SU-DHL-6 (cell line): ENCODE results near the gene PSMA5.

Experiments
- H2AFZ ChIP-seq: fragments of 200-600 bp; sonication (generic); 2 replicates; pipeline ENCODE4 v1.6.1; 2014; ENCODE audit warnings: low read depth, mild to moderate bottlenecking, moderate library complexity, mixed read lengths, antibody characterized with exemption, low read length; ENCODE audit not compliant: severe bottlenecking
- H3F3A ChIP-seq: fragments of 200-600 bp; shearing (Covaris generic); 2 replicates; pipeline ENCODE4 v1.6.0; 2016; ENCODE audit warnings: antibody characterized with exemption, mild to moderate bottlenecking; ENCODE audit not compliant: insufficient read depth
- H3K27ac ChIP-seq: fragments of 200-600 bp; sonication (generic); 2 replicates; pipeline ENCODE4 v1.5.1; 2016; ENCODE audit warnings: low read depth, mild to moderate bottlenecking, low read length, moderate library complexity, mixed read lengths
- H3K27me3 ChIP-seq: fragments of 200-600 bp; sonication (generic), shearing (Covaris generic); 2 replicates; pipeline ENCODE4 v1.6.0; 2014; ENCODE audit warnings: mild to moderate bottlenecking, low read length
- H3K36me3 ChIP-seq: fragments of 200-600 bp; sonication (generic); 2 replicates; pipeline ENCODE4 v1.6.1; 2014; ENCODE audit warnings: mild to moderate bottlenecking, low read length, mixed read lengths
- H3K4me2 ChIP-seq: fragments of 300-600, 200-600 bp; shearing (Covaris generic), sonication (generic); 2 replicates; pipeline ENCODE4 v1.6.0; 2014; ENCODE audit warnings: low read length, low read depth, mild to moderate bottlenecking; ENCODE audit not compliant: poor library complexity, severe bottlenecking
- H3K4me3 ChIP-seq: fragments of 200-600 bp; sonication (generic); 2 replicates; pipeline ENCODE4 v1.5.1; 2014; ENCODE audit warnings: antibody characterized with exemption, low read length, mild to moderate bottlenecking, mixed read lengths; ENCODE audit not compliant: insufficient read depth, poor library complexity, severe bottlenecking
- H3K79me2 ChIP-seq: fragments of 200-600 bp; sonication (generic); 2 replicates; pipeline ENCODE4 v1.6.1; 2014; ENCODE audit warnings: mild to moderate bottlenecking, low read length, moderate library complexity; ENCODE audit not compliant: insufficient read depth
- H3K9ac ChIP-seq: fragments of 200-600 bp; sonication (generic); 2 replicates; pipeline ENCODE4 v1.7.0; 2014; ENCODE audit warnings: mild to moderate bottlenecking, low read length
- H3K9me2 ChIP-seq: fragments of 200-600 bp; sonication (generic); replicated peaks from 2 replicates; pipeline ENCODE4 v1.6.1; 2014; ENCODE audit warnings: low read length; ENCODE audit not compliant: insufficient read depth
- H3K9me3 ChIP-seq: fragments of 200-600 bp; sonication (generic); 2 replicates; pipeline ENCODE4 v1.6.1; 2014; ENCODE audit warnings: low read length, mixed read lengths; ENCODE audit not compliant: insufficient read depth
- H4K20me1 ChIP-seq: fragments of 200-600 bp; sonication (generic); 2 replicates; pipeline ENCODE4 v1.6.1; 2014; ENCODE audit warnings: low read depth, mild to moderate bottlenecking, antibody characterized with exemption, low read length, moderate library complexity, mixed read lengths
- EZH2phosphoT487 ChIP-seq: fragments of 200-600 bp; sonication (generic), shearing (Covaris generic); conservative IDR thresholded peaks from 2 replicates; pipeline ENCODE4 v1.6.1; 2018; ENCODE audit warnings: mild to moderate bottlenecking, antibody characterized with exemption, low read length, moderate library complexity, mixed read lengths
- TF ChIP-seq, protein P1 (sequence below): fragments of 200-600 bp; sonication (generic); IDR thresholded peaks from one replicate; pipeline ENCODE4 v1.5.1; 2017; ENCODE audit warnings: antibody characterized with exemption, mild to moderate bottlenecking, low read length, moderate library complexity; ENCODE audit not compliant: insufficient read depth, poor library complexity, severe bottlenecking

PSMA5 gene

DNA sequence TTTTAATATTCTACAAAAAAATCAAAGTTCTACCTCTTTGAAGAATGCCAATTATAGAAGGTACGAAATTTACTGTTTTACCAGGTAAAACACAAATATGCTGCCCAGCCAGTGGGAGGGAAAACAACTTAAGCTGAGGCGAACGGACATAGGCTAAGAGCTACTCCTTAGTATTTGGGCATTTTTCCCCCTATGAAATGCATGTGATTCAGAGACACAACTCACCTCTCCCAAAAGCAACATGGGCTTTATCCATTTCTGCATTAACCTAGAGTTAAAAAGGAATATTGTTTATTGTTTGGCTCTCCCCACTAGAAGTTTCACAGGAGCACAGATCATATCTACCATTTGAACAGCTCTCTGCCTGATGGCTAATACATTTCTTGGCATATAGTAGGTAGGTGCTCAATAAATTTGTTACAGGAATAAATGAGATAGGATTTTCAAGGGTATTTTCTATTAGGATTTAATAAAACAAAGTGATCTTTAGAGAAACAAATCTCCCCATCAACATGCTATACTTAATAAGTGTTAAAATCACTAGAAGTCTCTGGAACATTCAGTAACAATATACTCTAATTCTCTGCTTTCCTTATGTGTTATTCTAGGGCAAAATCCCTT, 26.1 kb downstream of the PSMA5 start:
- no peak overlapping the region for H2AFZ ChIP-seq
- peaks cover 18% of the 10 kb centered on the region; the same call in 1 of the 2 replicates for H3K36me3 ChIP-seq
- H3K27me3 ChIP-seq, result no peaks in the 10 kb centered on the region
- H3K4me3 ChIP-seq, result no peak overlapping the region
- H3K9me2 ChIP-seq, result no peaks in the 10 kb centered on the region
- no peak overlapping the region for H3K9ac ChIP-seq
- H3K79me2 ChIP-seq, result peaks cover 5% of the 10 kb centered on the region; the same call in 1 of the 2 replicates
- no peaks in the 10 kb centered on the region for H3K9me3 ChIP-seq
- 0 out of 2 replicates have a peak, but pooled peaks cover 4% of the 10 kb centered on the region for H4K20me1 ChIP-seq
- H3F3A ChIP-seq, result peaks cover 49% of the 10 kb centered on the region
- no peak overlapping the region for H3K4me2 ChIP-seq
- TF ChIP-seq EZH2phosphoT487, result no peak
- TF ChIP-seq, protein P1, sequence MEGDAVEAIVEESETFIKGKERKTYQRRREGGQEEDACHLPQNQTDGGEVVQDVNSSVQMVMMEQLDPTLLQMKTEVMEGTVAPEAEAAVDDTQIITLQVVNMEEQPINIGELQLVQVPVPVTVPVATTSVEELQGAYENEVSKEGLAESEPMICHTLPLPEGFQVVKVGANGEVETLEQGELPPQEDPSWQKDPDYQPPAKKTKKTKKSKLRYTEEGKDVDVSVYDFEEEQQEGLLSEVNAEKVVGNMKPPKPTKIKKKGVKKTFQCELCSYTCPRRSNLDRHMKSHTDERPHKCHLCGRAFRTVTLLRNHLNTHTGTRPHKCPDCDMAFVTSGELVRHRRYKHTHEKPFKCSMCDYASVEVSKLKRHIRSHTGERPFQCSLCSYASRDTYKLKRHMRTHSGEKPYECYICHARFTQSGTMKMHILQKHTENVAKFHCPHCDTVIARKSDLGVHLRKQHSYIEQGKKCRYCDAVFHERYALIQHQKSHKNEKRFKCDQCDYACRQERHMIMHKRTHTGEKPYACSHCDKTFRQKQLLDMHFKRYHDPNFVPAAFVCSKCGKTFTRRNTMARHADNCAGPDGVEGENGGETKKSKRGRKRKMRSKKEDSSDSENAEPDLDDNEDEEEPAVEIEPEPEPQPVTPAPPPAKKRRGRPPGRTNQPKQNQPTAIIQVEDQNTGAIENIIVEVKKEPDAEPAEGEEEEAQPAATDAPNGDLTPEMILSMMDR, result no peak
- no peak overlapping the region for H3K27ac ChIP-seq

DNA sequence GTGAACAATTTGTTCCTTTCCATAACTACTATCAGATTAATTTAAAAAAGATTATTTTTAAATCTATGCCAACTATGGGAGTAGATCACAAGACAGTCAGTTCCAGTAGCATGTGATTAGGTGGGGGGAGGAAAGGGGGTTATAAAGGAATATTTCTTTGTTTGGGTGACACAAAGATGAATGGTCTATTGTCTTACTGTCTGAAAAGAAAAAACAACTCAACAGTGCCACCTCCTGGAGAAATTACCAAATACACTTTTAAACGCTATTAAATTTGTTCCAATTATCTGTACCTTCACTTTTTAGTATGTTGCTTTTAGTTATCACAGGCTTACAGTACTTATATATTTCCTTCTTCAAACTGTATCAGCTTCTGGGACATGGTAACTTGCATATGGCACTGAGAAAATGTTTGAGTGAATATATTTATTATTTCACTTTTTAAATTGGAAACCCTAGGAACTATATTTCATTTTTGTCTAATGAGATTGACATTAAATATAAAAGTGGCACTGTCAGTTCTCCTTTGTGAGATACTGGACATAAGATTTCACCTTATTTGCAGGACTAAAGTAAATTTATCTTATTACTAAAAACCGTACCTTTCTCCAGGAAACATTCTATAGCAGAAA, 26.8 kb downstream of the PSMA5 start:
- Histone ChIP-seq H2AFZ (no peak overlapping the region), H3K4me2 (no peak overlapping the region), H4K20me1 (no peaks in the 10 kb centered on the region), H3K27ac (no peak overlapping the region), H3K79me2 (peaks cover 1% of the 10 kb centered on the region; the same call in 1 of the 2 replicates), H3K27me3 (no peaks in the 10 kb centered on the region), H3K36me3 (peaks cover 13% of the 10 kb centered on the region; the same call in 1 of the 2 replicates), H3K9me3 (no peaks in the 10 kb centered on the region), H3F3A (peaks cover 45% of the 10 kb centered on the region), H3K9ac (no peak overlapping the region), H3K9me2 (no peaks in the 10 kb centered on the region), H3K4me3 (no peak overlapping the region)
- TF ChIP-seq, protein P1, result no peak
- no peak for TF ChIP-seq EZH2phosphoT487

DNA sequence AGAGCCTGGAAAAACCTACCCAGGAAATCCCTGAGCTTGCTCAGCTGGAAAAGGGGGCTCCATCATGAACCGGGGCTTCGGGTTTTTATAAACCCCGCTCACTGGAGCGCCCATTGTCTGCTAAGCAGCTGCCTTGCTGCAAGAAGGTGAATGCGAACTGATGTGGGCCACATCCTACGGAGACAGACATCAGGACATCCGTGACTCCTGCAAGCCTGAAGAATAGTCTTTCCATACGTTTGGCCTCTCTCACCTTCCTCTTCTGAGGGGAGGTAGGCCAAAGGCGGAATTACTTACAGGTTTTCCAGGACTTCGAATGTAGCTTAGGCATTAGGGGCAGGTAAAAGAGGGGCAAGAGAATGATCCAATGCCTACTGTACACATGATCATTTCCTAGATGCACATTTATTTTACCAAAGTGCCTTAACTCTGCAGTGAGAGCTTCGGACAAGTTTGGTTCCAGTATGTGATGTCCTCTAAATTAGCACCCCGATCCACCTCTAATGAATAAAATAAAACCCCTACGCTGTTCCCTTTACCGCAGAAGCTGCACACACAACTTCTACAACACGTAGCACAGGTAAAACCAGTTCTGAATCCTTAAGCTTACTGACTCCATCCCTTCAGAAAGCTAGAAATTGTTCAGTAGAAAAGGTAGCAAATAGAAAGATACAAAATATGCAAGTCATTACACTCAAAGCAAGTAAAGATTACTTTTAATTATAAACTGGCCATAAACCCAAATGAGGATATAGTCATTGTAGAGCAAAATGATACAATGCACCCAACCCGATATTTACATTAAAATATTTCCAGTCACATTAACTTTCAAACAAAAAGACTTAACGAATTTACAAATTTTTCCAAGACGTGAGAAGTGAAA, 27.7 kb downstream of the PSMA5 start:
- peak overlapping the region; percentile 59 for H3K4me3 ChIP-seq
- no peaks in the 10 kb centered on the region for H4K20me1 ChIP-seq
- peak overlapping the region; percentile 92 for H2AFZ ChIP-seq
- H3K79me2 ChIP-seq, result no peaks in the 10 kb centered on the region
- TF ChIP-seq, protein P1, result no peak
- TF ChIP-seq EZH2phosphoT487, result no peak
- H3K9me3 ChIP-seq, result no peaks in the 10 kb centered on the region
- peak overlapping the region; percentile 86 for H3K4me2 ChIP-seq
- peaks cover 7% of the 10 kb centered on the region; the same call in 1 of the 2 replicates for H3K36me3 ChIP-seq
- peak overlapping the region; percentile 67 for H3K9ac ChIP-seq
- H3K27me3 ChIP-seq, result no peaks in the 10 kb centered on the region
- H3K9me2 ChIP-seq, result no peaks in the 10 kb centered on the region
- H3K27ac ChIP-seq, result no peak overlapping the region
- peaks cover 42% of the 10 kb centered on the region for H3F3A ChIP-seq
